ENCODE results near the gene KIF1B.

The KIF1B gene

GRCh38 chr1:10283318-10283984 is 73.1 kb downstream of the KIF1B start:
- DNase-seq (ENCODE audit: low spot score) = peak; percentile 59

DNA sequence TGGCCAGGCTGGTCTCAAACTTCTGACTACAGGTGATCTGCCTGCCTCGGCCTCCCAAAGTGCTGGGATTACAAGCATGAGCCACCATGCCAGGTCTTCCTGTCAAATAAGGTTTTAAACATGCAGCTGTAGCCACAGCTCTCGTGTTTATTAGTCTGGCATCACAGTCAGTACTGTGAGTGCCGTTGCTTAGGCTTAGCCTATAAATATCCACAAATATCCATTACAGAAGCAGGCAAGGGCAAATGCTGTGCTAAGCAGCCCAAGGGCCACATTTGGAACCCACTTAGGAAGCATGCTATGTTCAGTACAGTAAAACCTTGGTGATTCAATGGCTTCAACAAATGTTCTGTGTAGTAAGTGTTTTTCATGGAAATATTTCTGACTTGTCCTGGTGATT is 75.9 kb downstream of the KIF1B start:
- DNase-seq (ENCODE audit: low spot score) = no peak

GRCh38 chr1:10287023-10287645 is 76.8 kb downstream of the KIF1B start:
- no peak for DNase-seq (ENCODE audit: low spot score)

GRCh38 chr1:10288029-10288615 is 77.8 kb downstream of the KIF1B start:
- no peak for DNase-seq (ENCODE audit: low spot score)

DNA sequence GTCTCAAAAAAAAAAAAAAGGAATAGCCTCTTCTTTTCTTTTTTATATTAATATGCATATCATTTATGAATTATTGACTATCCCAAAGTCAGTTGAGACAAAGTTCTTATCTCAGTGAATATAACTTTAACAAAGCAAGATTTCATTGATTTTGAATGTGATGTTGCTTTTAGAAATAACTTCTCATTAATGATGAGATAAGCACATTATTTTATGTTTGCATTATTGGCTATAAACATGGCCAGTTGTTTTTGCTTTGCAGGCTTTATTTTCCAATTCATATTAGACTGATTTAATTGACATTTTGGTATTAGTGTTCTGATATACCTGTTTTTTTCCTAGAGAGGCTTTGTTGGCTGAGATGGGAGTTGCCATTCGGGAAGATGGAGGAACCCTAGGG is 81.3 kb downstream of the KIF1B start:
- no peak for DNase-seq (ENCODE audit: low spot score)

- DNase-seq (ENCODE audit: low spot score) = no peak
Observed at GRCh38 chr1:10292188-10292587, 81.8 kb downstream of the KIF1B start.

DNA sequence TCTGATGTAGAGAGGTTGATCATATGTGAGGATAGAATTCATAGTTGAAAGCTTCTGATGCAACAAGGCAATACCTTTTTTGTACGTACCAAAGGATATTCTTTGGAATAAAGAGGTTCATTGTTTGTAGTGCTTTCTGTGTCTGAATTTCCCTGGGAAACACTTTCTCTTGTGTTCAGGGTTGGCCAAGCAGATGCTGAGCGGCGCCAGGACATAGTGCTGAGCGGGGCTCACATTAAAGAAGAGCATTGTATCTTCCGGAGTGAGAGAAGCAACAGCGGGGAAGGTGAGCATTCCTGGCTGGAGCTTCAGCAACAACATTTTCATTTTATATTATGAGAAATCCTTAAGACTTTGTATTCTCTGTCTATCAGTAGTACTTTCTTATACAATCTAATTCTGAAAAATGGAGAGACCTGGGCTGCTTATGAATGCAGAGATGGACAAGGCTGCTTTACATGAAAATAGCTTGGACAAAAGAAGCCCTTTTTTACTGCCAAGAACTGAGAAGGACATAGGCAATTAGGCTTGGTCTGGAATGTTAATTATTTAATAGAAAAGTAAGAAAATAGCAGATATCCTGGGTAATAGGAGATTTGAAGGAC is 85.2 kb downstream of the KIF1B start:
- DNase-seq (ENCODE audit: low spot score) = peak; percentile 84

GRCh38 chr1:10299151-10299550 is 88.8 kb downstream of the KIF1B start:
- no peak for DNase-seq (ENCODE audit: low spot score)

DNA sequence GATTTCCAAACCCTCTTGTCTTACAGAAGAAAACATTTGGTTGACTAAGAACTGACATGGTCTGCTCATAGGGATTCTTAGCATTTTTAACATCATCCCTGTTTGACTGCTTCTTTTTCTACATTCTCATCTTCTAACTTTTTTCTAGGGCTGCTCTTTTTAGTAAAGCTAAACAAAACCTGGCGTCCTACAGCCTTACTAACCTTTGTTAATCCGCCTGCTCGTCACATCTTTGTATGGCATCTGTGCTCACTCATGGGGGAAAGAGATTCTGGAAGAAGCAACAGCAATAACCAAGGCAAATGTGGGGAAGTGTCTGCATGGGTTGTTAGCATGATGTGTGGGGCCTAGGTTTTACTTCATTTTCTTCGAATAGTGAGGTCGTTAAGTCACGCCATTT is 92.0 kb downstream of the KIF1B start:
- DNase-seq (ENCODE audit: low spot score) = no peak

- no peak for DNase-seq (ENCODE audit: low spot score)
Observed at GRCh38 chr1:10304295-10304694, 93.9 kb downstream of the KIF1B start.

DNA sequence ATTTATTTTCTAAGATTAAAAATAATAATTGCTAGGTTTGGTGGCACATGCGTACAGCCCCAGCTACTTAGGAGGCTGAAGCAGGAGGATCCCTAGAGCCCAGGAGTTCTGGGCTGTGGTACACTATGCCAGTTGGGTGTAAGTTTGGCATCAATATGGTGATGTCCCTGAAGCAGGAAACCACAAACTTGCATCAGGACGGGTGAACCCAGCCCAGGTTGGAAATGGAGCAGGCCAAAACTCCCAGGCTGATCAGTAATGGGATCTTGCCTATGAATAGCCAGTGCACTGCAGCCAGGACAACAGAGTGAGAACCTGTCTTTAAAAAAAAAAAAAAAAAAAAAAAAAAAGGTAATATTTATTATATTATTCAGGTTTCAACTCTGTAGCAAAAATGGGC is 96.1 kb downstream of the KIF1B start:
- DNase-seq (ENCODE audit: low spot score) = no peak

DNA sequence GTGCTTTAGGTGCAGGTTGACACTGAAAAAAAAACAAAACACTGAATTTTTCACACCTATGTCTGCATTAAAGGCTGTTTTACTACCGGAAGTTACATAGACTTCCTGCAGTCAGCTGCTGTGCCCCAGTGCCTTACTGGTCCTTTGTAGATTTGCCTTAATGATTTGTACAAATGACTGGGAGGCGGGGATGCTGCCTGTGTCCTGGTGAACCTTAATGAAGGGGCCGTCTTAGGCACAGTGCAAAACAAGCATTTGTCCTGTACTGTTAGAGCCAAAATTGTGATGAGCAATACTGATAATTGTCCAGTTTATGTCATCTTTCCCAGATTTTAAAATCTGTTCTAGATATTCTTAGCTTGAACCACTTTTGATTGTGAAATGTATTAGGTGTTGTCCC is 97.6 kb downstream of the KIF1B start:
- DNase-seq (ENCODE audit: low spot score) = no peak

DNA sequence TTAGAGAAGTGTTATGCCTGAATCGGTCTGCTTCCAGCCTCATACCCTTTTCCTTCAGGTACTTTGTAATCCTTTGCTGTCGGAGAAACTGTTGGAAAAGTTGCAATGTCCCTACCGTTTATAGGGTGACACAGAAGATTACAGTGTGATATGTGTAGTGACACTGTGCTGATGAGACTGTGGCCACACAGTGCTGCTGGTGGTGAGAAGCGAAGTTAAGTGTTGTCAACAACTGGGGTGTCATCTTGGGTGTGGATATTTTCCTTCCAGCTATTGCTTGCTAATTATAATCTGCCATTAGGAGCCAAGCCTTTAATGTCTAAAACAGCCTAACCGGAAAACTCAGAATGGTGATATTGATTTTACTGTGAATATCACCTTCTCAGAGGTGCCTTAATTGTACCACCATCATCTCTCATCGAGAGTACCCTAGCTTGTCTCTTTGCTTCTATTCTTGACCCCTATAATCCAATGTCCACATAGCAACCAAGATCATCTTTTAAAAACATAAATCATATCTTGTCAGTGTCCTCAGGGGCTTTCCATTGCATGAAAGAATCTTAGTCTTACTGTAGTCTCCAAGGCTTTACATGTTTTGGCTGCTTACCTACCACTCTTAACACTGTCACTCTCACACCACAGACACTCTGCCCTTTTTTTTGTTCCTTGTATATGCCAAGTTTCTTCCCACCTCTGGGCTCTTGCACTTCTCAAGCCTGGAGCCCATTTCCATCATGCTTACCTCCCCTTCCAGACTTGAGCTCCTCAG is 99.1 kb downstream of the KIF1B start:
- no peak for DNase-seq (ENCODE audit: low spot score)

DNA sequence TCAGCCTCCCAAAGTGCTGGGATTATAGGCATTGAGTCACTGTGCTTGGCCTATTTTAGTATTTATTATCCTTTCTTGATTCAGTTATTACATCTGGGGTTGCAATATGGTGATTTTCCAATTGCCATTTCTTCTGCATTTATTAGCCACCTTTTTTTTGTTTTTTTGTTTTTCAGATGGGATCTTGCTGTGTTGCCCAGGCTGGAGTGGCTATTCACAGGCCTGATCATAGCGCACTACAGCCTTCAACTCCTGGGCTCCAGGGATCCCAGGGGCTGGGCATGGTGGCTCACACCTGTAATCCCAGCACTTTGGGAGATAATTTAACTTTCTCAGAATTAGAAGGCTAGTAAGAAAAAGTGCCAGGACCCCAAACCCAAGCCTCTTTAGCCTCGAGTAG is 106.4 kb downstream of the KIF1B start:
- no peak for DNase-seq (ENCODE audit: low spot score)

DNA sequence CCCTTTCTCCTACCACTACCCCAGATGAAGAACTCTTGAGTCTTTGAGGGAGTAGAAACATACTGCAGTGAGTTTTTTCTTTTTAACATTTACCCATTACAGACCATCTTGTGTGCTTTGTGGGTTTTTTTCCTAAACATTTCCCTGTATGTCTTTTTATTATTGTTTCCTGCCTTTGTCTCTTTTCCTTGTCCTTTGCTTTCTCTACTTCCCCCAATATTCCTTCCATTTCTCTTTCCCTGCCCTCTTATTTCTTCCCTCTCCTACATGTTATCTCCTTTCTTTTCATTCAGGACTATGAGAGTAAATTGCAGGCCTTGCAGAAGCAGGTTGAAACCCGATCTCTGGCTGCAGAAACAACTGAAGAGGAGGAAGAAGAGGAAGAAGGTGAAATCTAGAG is 109.4 kb downstream of the KIF1B start:
- DNase-seq (ENCODE audit: low spot score) = no peak

GRCh38 chr1:10320336-10320735 is 110.0 kb downstream of the KIF1B start:
- no peak for DNase-seq (ENCODE audit: low spot score)

- DNase-seq (ENCODE audit: low spot score) = no peak
Observed at GRCh38 chr1:10322821-10323220, 112.5 kb downstream of the KIF1B start.

DNA sequence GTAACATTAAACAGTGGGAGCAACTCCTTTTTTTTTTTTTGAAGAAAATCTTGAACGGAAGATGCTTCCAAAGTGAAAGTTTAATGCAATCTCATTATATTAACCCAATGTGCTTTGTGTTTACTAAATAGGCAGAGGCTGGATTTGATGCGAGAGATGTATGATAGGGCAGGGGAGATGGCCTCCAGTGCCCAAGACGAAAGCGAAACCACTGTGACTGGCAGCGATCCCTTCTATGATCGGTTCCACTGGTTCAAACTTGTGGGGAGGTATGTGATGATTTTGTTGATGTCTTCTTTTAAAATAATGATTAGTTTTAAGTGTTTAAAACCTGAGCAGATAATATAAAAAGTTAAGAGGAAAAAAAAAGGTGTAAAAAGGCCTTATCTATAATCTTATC is 114.3 kb downstream of the KIF1B start:
- no peak for DNase-seq (ENCODE audit: low spot score)

GRCh38 chr1:10325521-10325920 is 115.2 kb downstream of the KIF1B start:
- no peak for DNase-seq (ENCODE audit: low spot score)

- DNase-seq (ENCODE audit: low spot score) = no peak
Observed at GRCh38 chr1:10326251-10326650, 115.9 kb downstream of the KIF1B start.

- no peak for DNase-seq (ENCODE audit: low spot score)
Observed at GRCh38 chr1:10328180-10328963, 118.0 kb downstream of the KIF1B start.

DNA sequence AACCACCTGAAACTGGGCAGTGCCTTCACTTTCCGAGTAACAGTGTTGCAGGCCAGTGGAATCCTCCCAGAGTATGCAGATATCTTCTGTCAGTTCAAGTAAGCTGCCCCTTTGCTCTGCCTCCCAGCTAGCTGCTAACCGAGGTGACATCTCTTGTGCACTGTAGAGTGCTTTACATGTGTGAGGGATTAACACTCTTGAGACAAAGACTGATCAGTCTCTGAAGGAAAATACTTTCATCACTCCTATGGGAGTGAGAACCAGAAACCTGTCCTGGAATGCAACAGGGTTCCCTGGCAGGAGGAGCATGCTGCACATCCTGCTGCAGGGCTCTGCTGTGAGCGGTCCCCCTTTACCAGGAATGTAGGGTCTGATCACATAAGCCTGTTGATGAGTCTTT is 127.1 kb downstream of the KIF1B start:
- no peak for DNase-seq (ENCODE audit: low spot score)
